ENCODE data around the gene MECR.

GRCh38 chr1:29245876-29246275, 15.1 kb upstream of the MECR start:
- TF ChIP-seq CTCF (IDR thresholded peaks at IDR 0.05): peak; percentile 67
- no peak for TF ChIP-seq RCOR1 (IDR thresholded peaks at IDR 0.05; ENCODE audit: low read length)
- TF ChIP-seq YY1 (IDR thresholded peaks at IDR 0.05; ENCODE audit: low read depth): no peak
- no peak for TF ChIP-seq USF2 (IDR thresholded peaks at IDR 0.05; ENCODE audit: borderline replicate concordance, low read depth, low read length)
- TF ChIP-seq CHD2 (IDR thresholded peaks at IDR 0.05; ENCODE audit: low read length, partially characterized antibody): no peak
- no peak for TF ChIP-seq EP300 (IDR thresholded peaks at IDR 0.05; ENCODE audit: borderline replicate concordance in 1 of 2, low read depth in 1 of 2, low read length in 1 of 2)
- no peak for TF ChIP-seq MAX (IDR thresholded peaks at IDR 0.05; ENCODE audit: low read depth)
- no peak for TF ChIP-seq RFX5 (IDR thresholded peaks at IDR 0.05; ENCODE audit: low read length)
- TF ChIP-seq POLR2AphosphoS5 (IDR thresholded peaks at IDR 0.05; ENCODE audit: low read depth, low read length): no peak
